Activated CD4-positive, alpha-beta T cell treated with anti-CD3 and anti-CD28 coated beads, Interleukin-2, amount 50 U/mL, for 1 hour (primary cell): Measurements from ENCODE around the gene DLEC1.
A peak's percentile ranks its signal among the peaks of the same experiment; 100 is the strongest.
"Not testable (repeated sequence)": the region's sequence is repeated elsewhere in the genome, so short reads cannot be mapped to it uniquely, and the experiment has no call there.

Experiments
- DNase-seq: peaks from one replicate; pipeline ENCODE4 v3.0.0-alpha.2; 2020

Gene DLEC1

DNA sequence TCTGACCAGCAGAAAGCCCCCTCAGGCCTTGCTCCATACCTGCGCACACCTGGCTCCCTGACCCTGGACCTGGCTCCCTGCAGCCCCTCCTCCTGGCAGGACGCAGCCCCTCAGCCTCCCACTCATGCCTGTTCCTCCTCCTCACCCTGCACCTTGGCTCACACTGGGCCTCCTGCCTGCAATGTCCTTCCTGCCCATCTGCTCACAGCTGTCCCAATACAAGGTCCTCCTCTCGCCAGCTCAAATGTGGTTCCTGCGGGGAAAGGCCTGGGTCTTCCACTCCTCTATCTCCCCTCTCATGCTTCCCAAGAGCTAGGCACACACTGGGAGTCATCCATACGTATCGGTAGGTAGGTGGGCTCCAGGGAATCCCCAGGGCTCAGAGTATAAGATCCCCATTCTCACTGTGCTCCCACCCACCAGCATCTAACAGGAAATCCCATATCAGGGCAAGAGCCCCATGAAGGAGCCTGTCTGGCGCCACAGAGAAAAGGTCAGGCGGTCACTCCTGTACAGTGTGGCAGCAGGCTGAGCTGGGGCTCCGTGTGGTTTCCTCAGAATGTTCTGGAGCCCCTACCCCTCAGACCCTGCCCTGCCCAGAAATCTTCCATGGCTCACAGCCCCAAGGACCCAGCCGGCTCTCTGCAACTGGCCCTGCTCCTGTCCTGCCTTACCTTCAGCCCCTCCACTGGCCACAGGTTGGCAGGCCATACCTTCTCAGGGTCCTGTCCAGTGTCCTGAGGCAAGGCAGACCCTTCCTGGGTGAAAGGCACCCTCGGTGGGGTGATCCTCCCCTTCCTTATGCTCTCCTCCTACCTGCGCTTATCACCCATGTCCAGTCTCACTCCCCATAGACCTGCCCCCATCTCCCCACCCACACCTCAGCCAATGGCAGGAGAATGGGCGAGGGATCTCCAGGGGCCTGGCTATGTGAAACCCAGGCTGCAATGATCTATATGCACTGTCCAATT lies 20.4 kb upstream of the DLEC1 start:
- DNase-seq, result no peak

DNA sequence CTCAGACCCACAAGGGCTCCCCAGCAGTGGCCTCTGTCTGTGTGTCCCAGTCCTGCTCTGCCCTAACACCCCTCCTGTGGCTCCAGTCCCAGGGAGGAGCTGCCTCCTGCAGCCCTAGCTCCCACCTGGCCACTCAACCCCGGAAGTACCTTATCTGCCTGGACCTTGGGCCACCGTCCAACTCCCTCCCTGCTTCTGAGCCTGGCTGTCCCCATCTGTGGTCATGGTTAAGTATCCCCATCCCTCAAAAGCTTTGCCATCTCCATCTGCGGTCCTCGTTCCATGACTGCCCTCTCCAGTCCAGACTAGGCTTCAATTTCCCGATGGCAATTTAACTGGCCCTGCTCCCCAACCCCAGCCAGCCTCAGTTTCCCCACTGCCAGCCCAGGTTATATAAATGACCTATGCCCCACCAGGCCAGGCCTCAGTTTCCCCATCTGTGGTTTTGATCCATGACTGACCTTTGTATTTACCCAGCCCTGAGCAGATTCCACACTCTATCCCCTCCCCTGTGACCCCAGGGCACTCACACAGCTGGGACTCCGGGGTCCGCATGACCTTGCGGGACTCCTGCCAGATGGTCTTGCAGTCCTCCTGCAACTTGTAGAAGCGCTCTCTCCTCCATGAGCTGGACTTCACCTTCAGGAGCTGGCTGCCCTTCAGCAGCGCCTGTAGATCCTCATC lies 19.2 kb upstream of the DLEC1 start:
- no peak for DNase-seq

GRCh38 chr3:38020342-38020726 lies 18.7 kb upstream of the DLEC1 start:
- no peak for DNase-seq

DNA sequence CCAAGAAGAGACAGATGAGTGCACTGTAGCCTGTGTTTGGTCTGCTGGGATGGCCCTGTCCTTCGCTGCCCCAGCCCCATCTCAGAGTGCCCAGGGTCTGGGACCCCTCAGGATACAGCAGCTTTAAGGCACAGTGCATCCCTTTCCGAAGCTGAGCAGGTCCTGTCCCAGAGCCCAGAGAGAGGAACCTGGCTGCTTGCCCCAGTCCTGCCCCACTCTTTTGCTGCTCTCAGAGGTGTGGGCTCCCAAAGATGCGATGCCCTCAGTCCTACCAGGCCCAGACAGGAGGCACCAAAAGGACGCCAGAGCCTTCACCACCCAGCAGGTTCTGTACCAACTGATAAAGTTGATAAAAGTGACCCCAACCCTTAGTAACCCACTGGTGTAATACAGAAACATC lies 17.8 kb upstream of the DLEC1 start:
- no peak for DNase-seq

DNA sequence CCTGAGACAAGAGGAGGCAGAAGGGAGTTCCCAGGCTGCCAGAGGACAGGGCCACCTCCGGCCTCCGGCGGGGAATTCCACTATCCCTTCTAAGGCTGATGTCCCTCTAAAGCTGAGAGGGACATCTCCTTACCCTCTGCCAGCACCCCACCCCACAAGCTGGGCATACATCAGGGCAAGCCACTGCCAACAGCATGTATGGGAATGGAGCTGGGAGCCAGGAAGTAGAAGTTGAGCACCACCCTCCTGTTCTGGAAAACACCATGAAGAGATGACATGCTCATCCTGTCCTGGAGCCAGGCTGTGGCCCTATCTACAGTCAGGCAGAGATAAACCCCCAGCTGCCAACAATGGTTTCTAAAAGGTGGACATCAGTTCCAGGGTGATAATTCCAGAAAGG lies 16.7 kb upstream of the DLEC1 start:
- no peak for DNase-seq

DNA sequence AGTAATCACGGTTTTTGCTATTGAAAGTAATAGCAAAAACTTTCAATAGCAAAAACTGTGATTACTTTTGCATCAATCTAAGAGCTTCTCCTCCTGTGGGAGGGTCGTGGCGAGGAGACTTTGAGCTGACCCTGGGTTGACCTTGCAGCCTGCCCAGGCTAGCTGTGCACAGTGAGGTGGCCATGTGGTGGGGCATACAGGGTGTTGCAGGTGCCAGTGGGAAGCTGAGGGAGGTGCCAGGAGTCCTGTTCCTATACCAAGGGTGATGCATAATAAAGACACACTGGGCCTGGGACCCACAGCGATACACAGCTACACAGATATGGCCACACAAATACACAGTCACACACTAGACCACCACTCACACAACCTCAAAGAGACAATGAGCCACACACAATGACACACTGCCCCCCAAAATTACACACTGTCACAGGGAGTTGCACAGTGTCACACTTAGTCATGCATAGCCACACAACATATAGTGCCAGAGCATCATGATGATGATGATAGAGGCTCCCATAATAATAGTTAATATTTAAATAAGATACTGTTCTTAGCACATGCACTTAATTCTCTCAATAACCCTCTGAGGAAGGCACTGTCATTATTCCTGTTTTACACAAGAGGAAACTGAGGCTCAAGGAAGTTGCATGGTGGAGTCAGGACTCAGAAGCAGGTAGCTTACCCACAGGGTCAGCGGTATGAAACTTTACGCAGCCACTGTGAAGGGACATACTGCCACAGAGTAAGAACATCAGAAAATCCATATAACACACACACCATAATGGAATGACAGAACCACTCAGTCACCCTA lies 15.9 kb upstream of the DLEC1 start:
- DNase-seq, result no peak

DNA sequence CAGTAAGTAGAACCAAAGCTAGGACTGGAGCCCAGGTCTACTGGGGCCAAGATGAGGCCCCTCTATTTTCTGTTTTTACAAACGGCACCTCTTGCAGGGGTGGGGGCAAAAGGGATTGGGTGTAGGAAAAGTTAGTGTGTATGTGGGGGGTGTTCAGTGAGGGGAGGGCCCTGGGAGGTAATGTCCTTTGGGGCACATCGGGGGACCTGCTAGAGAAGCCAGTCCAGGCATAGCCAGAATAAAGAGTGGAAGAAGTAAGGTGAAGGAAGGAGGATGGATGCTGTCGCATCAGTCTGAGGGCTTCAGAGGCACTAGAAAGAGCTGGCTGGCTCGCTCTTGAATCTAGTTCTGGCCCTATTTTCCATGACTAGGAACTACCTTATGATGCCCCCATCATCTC lies 12.2 kb upstream of the DLEC1 start:
- DNase-seq, result no peak

GRCh38 chr3:38027466-38028465 lies 11.2 kb upstream of the DLEC1 start:
- no peak for DNase-seq

DNA sequence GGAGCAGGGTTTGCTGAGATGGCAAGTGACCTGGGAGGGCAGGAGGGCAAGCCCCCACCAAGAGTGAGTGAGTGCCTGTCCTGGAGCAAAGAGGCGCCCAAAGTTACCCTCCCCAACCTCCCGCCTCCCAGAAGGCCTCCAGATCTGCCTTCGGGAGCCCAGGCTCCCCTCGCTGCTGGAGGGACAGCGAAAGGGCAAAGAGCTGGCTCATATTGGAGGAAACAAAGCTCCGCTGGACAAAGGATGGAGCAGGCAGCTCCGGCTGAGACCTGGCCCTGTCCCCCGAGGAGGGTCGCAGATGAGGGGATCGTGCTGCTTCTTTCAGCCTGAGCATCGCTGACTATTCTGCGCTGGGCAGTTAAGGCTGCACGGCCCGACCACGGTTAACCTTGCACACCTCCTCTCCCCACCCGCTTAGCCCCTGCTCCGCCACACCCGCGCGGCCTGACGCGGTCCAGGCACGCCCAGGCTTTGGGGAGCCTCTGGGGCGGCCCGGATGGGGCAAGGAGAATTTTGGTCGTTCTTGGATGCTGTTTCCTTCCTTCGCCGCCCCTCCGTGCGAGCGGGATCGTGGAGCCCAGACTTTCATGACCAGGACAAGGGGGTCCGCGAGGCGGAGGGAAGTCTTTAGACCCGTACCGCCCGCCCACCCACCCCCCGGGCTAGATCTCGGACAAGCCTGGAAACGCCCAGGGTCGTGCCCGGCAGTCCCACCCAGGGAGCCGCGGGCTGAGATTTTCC lies 10.2 kb upstream of the DLEC1 start:
- DNase-seq, result no peak

DNA sequence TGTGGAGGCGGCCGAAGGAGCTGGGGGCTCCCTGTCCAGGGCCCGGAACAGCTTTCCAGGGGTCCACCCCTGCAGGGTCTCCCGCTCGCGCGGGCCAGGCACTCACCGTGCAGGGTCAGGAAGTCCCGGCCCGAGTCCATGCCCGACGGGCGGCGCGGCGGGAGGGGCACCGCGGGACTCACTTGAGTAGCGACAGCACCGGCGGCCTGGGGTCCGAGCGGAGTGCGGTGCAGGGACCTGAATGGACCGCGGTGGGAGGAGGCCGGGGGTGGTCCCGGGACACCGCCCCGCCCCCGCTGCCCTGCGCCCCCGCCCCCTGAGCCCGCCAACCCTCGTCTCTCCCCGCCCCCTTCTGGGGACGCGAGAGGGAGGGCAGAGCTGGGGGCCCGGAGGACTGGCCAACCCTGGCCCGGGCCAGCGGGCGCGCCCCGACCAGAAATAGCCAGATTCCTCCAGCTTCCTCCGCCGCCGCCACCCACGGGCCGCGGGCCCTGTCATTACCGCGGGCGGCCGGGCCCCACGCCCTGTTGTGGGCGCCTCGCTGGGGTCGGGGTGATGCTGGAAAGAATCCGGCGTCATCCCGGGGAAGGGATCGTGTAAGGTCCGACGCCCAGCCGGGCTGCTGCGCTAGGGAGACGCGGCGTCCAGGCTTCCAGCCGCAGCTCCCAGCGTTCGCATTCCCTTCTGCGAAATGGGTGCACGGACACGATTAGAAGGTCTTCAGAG lies 9.4 kb upstream of the DLEC1 start, which contains the start of gene PLCD1:
PLCD1 (minus strand) TSS at position 243 of the 726 bp plus-strand sequence; CDS start at position 140, 103 bp downstream.
- DNase-seq, result peak; percentile 26

DNA sequence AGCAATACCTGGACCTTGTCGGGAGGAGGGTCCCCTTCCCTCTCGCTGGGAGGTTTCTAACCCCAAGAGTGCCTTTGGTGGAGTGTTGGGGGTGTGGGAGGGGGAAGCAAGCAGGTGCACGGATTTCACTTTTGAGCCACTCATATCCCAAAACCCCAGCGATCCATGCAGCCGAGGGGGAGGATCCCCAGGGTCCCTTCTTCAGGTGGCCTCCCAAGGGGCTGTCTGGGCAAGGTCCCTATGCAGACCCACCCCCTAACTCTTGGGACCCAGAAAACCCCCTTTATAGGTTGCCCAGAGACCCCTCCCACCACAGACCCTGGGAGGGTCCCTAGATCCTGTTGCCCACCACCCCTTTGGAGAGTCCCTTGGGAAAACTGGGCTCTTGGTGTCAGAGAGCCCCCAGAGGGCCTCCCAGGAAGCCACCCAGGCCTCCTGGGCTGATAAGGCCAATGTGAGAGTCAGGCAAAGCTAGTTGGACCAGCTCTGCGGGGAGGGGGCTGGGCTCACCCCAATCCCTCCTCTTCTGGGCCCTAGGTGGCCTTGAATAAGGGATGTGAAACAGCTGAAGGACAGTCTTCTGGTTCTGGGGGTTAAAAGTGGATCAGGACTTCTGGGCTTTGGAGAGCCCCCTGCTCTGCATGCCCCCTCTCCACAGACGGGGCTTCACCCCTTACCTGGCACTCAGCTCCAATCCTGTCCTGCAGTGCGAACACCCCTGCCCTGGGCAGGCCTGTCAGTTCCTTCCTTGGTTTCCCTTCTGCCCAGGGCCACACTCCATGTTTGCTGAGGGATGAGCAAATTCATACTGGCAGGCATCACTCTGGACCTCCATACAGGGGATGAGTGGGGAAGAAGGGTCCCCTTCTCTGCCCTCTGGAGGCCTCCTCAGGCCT lies 8.6 kb upstream of the DLEC1 start:
- DNase-seq, result no peak

- peak; percentile 61 for DNase-seq
These were observed 7.7 kb upstream of the DLEC1 start for GRCh38 chr3:38031022-38031994.

GRCh38 chr3:38032328-38032865 lies 6.6 kb upstream of the DLEC1 start:
- no peak for DNase-seq

DNA sequence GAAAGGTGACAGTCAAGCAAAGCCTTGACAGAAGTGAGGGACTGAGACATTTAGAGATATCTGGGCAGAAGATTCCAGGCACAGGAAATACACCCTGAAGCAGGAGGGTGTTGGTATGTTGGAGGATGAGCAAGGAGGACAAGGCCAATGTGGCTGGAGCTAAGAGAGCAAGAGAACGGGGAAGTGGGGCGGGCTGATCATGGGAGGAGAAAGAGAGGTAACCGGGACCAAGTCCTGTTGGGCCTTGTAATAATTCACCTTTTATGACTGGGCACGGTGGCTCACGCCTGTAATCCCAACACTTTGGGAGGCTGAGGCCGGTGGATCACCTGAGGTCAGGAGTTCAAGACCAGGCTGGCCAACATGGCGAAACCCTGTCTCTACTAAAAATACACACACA lies 5.4 kb upstream of the DLEC1 start:
- DNase-seq, result not testable (repeated sequence)

DNA sequence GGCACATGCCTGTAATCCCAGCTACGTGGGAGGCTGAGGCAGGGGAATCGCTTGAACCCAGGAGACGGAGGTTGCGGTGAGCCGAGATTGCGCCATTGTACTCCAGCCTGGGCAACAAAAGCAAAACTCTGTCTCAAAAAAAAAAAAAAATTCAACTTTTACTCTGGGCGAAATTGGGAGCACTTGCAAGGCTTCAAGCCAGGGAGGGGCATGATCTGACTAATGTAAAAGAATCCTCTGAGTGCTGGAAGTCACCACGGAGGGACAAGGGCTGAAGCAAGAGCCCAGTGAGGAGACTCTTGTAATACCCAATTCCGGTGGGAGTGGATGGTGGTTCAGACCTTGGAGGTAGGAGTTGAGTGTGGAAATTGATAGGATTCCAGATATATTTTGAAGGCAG lies 4.7 kb upstream of the DLEC1 start:
- not testable (repeated sequence) for DNase-seq

DNA sequence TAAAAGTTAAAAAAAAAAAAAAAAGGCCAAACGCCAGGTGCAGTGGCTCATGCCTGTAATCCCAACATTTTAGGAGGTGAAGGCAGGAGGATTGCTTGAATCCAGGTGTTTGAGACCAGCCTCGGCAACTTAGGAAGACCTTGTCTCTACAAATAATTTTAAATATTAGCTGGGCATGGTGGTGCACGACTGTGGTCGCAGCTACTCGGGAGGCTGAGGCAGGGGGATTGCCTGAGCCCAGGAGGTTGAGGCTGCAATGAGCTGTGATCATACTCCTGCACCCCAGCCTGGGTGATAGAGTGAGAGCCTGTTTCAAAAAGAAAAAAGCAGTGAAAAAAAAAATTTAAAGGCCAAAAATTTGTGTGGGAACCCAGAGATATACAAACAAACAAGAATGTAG lies 2.7 kb upstream of the DLEC1 start:
- no peak for DNase-seq

- no peak for DNase-seq
These were observed 2.1 kb upstream of the DLEC1 start for GRCh38 chr3:38036906-38037305.

DNA sequence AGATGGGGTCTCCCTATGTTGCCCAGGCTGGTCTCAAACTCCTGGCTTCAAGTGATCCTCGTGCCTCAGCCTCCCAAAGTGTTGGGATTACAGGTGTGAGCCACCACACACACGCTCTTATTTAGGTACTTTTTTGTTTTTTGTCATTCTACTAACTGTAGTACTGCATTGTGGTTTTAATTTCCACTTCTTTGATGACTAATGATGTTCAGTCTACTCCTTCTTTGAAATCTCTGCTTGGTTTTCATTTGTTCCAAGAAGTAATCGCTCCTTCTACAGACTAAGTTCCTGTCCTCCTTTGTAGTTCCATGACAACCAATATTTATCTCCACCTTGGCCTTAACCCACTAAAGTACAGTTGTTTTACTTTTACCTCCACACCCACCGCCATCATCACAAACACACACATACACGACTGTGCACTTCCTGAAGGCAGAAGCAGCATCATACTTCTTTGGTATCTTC lies 529 bp upstream of the DLEC1 start:
- peak; percentile 41 for DNase-seq
